ENCODE results near the gene CTXN3.

CTXN3 gene

DNA sequence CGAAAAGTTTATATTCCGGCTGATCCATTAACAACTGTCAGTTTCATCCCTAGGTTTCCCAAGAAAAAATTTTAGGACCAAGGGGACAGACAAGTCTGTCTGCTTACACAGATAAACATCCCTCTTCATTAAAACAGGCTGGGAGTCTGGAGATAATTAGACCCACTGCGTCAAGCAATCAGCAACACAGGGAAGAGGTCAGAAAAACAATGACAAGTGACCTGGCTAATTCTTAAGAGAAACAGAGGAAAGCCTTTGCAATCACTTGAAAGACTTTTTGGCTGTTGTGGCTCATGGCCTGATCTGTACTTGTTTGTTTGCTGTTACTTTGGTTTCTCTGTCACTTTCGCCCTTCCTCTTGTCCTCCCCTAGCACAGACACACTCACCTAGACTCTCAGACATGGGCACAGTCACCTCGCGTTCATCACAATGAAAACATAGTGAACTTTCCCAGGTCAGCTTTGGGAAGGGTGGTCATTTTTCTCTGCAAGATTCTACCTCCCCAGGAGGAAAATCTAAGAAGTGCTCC, 51.4 kb downstream of the CTXN3 start:
- DNase-seq (ENCODE audit: low spot score) = no peak

- DNase-seq (ENCODE audit: low spot score) = no peak
Measured at GRCh38 chr5:127702434-127702833, 53.6 kb downstream of the CTXN3 start.

DNA sequence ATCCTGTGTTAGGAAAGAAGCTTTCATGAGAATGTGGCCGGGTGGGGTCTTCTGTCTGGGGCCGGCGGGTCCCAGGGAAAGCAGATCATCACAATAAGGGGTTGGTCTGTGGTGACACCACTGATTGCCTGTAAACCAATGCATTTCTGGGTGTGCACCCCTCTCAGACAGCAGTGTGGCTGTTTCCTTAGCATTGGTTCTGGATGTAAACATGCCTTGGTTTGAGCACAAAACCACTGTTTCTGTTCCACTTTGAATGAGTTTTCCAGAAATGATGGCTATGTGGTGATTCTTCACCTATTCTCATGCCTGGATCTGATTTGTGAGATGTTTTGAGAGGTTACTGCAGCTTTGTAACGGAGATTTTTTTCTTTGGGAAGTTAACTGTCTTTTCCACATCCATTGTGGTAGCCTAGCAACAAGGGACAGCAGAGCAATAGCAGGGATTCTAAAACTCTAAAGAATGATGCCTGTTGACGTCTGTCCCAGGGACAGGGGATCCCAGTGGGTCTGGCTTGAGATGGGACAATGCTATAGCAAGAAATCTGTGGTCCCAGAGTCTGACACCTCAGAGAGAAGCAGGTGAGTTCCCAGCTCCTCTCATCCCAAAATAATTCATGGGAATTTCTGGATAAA, 54.2 kb downstream of the CTXN3 start, which contains the start of gene CCDC192:
Gene CCDC192 (plus strand): TSS at position 466 of the 636 bp plus-strand sequence. CDS start 55 bp downstream, at position 521.
- DNase-seq (ENCODE audit: low spot score) = no peak

- no peak for DNase-seq (ENCODE audit: low spot score)
Measured at GRCh38 chr5:127705120-127705892, 56.4 kb downstream of the CTXN3 start.

DNA sequence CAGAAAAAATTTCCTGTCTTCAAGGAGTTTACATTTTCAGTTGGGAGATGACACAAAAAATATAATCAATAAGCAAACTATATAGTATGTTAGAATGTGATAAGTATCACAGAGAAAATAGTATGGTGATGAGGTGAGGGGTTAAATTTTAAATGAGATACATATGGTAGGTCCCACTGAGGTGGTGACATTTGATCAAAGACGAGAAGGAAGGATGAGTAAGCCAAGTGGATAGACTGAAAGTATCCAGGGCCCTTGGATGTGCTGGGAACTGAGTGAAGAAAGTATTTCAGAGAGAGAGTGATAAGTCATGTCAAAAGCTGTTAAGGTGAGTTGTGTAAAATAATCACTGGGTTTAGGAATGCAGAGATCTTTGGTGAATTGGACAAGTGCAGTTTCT, 57.8 kb downstream of the CTXN3 start:
- no peak for DNase-seq (ENCODE audit: low spot score)

GRCh38 chr5:127707209-127707608, 58.3 kb downstream of the CTXN3 start:
- no peak for DNase-seq (ENCODE audit: low spot score)

All from CD4-positive, alpha-beta T cell treated with Interleukin-6 at 100 ng/mL for 8 hours (primary cell).